ENCODE data around the gene LCA5. TPM values are rescaled to one million over a fixed set of nuclear protein-coding genes. Genes with fewer than 3 reads are reported as not detected.
A peak's percentile ranks its signal among the peaks of the same experiment; 100 is the strongest.

Gene LCA5
- total RNA-seq, 3 donors from 2014 or later: 8.0 to 15.2 (median 8.2) TPM

GRCh38 chr6:79468587-79468986 is 68.6 kb downstream of the LCA5 start:
- intact Hi-C loops (cut with DNase I; ENCODE audit: low total_unique reads): no loop called here
- no peak for DNase-seq (ENCODE audit: low spot score in 2 of 2)
- Histone ChIP-seq H3K9me3 (no peaks in the 10 kb centered on the region), H3K4me3 (no peak overlapping the region), H3K4me1 (no peaks in the 10 kb centered on the region), H3K27ac (no peak overlapping the region), H3K36me3 (no peaks in the 10 kb centered on the region), H3K27me3 (no peaks in the 10 kb centered on the region)
- TF ChIP-seq POLR2A (IDR thresholded peaks at IDR 0.05) (no peak), CTCF (IDR thresholded peaks at IDR 0.05) (no peak), POLR2AphosphoS5 (IDR thresholded peaks at IDR 0.05) (no peak)

DNA sequence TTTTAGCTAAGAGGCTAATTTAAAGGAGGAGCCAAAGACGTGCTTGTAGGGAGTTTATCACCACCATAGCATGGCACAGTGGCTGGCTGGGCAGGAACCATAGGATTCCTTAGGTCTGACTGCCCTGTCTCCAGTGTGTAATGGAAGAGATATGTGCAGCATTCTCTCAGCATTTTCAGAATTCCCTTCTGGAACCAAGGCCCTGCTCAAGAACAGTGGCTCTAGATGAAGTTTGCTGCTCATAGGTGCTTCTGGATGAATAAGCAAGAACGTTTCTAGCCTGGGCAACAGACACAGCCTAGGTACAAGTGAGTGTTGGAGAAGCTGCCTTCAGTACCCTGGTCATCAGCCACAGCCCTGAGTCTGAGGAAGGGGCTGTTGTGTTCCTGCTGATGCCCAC is 69.1 kb downstream of the LCA5 start:
- no peaks in the 10 kb centered on the region for H3K36me3 ChIP-seq
- H3K27ac ChIP-seq: no peak overlapping the region
- H3K9me3 ChIP-seq: no peaks in the 10 kb centered on the region
- DNase-seq (ENCODE audit: low spot score in 2 of 2): no peak
- H3K4me1 ChIP-seq: no peaks in the 10 kb centered on the region
- H3K27me3 ChIP-seq: no peaks in the 10 kb centered on the region
- H3K4me3 ChIP-seq: no peak overlapping the region
- TF ChIP-seq POLR2A (IDR thresholded peaks at IDR 0.05) (no peak), CTCF (IDR thresholded peaks at IDR 0.05) (no peak), POLR2AphosphoS5 (IDR thresholded peaks at IDR 0.05) (no peak)
- intact Hi-C loops (cut with DNase I; ENCODE audit: low total_unique reads): no loop called here

GRCh38 chr6:79467716-79468115 is 69.5 kb downstream of the LCA5 start:
- Histone ChIP-seq H3K27ac (no peak overlapping the region), H3K27me3 (no peaks in the 10 kb centered on the region), H3K4me1 (no peaks in the 10 kb centered on the region), H3K9me3 (no peaks in the 10 kb centered on the region), H3K4me3 (no peak overlapping the region), H3K36me3 (no peaks in the 10 kb centered on the region)
- no peak for TF ChIP-seq CTCF (IDR thresholded peaks at IDR 0.05)
- no peak for TF ChIP-seq POLR2AphosphoS5 (IDR thresholded peaks at IDR 0.05)
- no peak for TF ChIP-seq POLR2A (IDR thresholded peaks at IDR 0.05)
- intact Hi-C loops (cut with DNase I; ENCODE audit: low total_unique reads): no loop called here
- no peak for DNase-seq (ENCODE audit: low spot score in 2 of 2)

- Histone ChIP-seq H3K9me3 (no peaks in the 10 kb centered on the region), H3K36me3 (no peaks in the 10 kb centered on the region), H3K27ac (no peak overlapping the region), H3K4me3 (no peak overlapping the region), H3K4me1 (peaks cover 0 to 3% of the 10 kb centered on the region in 2 donors), H3K27me3 (no peaks in the 10 kb centered on the region)
- DNase-seq (ENCODE audit: low spot score in 2 of 2): no peak
- TF ChIP-seq CTCF (IDR thresholded peaks at IDR 0.05): peak in 2 of 3 donors; percentile 29 to 43
- TF ChIP-seq POLR2A (IDR thresholded peaks at IDR 0.05): no peak
- intact Hi-C loops (cut with DNase I; ENCODE audit: low total_unique reads): no loop called here
These were observed 70.9 kb downstream of the LCA5 start for GRCh38 chr6:79466207-79466834.

GRCh38 chr6:79465381-79465780 is 71.8 kb downstream of the LCA5 start:
- no peak for TF ChIP-seq CTCF (IDR thresholded peaks at IDR 0.05)
- TF ChIP-seq POLR2AphosphoS5 (IDR thresholded peaks at IDR 0.05): no peak
- no peak for TF ChIP-seq POLR2A (IDR thresholded peaks at IDR 0.05)
- no peak overlapping the region for H3K4me3 ChIP-seq
- H3K27ac ChIP-seq: no peak overlapping the region
- peaks cover 0 to 8% of the 10 kb centered on the region in 2 donors for H3K4me1 ChIP-seq
- H3K9me3 ChIP-seq: no peaks in the 10 kb centered on the region
- intact Hi-C loops (cut with DNase I; ENCODE audit: low total_unique reads): no loop called here
- no peak for DNase-seq (ENCODE audit: low spot score in 2 of 2)
- H3K27me3 ChIP-seq: no peaks in the 10 kb centered on the region
- no peaks in the 10 kb centered on the region for H3K36me3 ChIP-seq
